ENCODE data around the gene PPIF.

Gene PPIF

GRCh38 chr10:79378383-79378646 is 31.0 kb downstream of the PPIF start:
- no peak overlapping the region for H3K4me3 ChIP-seq (ENCODE audit: low read length)
- H3K4me1 ChIP-seq (ENCODE audit: insufficient read depth, low read length): no peaks in the 10 kb centered on the region
- no peak overlapping the region for H3K9ac ChIP-seq (ENCODE audit: low read depth, low read length)
- WGBS: 94% methylated on average over 7 of the region's 7 CpGs
- H3K27me3 ChIP-seq (ENCODE audit: insufficient read depth, low read length): no peaks in the 10 kb centered on the region
- no peaks in the 10 kb centered on the region for H3K36me3 ChIP-seq (ENCODE audit: insufficient read depth, low read length)
- no peak overlapping the region for H3K27ac ChIP-seq (ENCODE audit: low read depth, low read length)
- H3K9me3 ChIP-seq (ENCODE audit: insufficient read depth, low read depth, low read length): no peaks in the 10 kb centered on the region

GRCh38 chr10:79378647-79379511 is 31.6 kb downstream of the PPIF start:
- H3K36me3 ChIP-seq (ENCODE audit: insufficient read depth, low read length): no peaks in the 10 kb centered on the region
- no peaks in the 10 kb centered on the region for H3K27me3 ChIP-seq (ENCODE audit: insufficient read depth, low read length)
- H3K27ac ChIP-seq (ENCODE audit: low read depth, low read length): no peak overlapping the region
- no peaks in the 10 kb centered on the region for H3K9me3 ChIP-seq (ENCODE audit: insufficient read depth, low read depth, low read length)
- H3K4me3 ChIP-seq (ENCODE audit: low read length): no peak overlapping the region
- no peaks in the 10 kb centered on the region for H3K4me1 ChIP-seq (ENCODE audit: insufficient read depth, low read length)
- H3K9ac ChIP-seq (ENCODE audit: low read depth, low read length): no peak overlapping the region
- 90% methylated on average over 22 of the region's 22 CpGs for WGBS

- 92% methylated on average over 9 of the region's 9 CpGs for WGBS
- no peak overlapping the region for H3K9ac ChIP-seq (ENCODE audit: low read depth, low read length)
- H3K36me3 ChIP-seq (ENCODE audit: insufficient read depth, low read length): no peaks in the 10 kb centered on the region
- H3K4me3 ChIP-seq (ENCODE audit: low read length): no peak overlapping the region
- no peaks in the 10 kb centered on the region for H3K9me3 ChIP-seq (ENCODE audit: insufficient read depth, low read depth, low read length)
- no peaks in the 10 kb centered on the region for H3K27me3 ChIP-seq (ENCODE audit: insufficient read depth, low read length)
- no peak overlapping the region for H3K27ac ChIP-seq (ENCODE audit: low read depth, low read length)
- no peaks in the 10 kb centered on the region for H3K4me1 ChIP-seq (ENCODE audit: insufficient read depth, low read length)
Observed at GRCh38 chr10:79379512-79380124, 32.3 kb downstream of the PPIF start.

GRCh38 chr10:79380125-79380945 is 33.1 kb downstream of the PPIF start:
- no peaks in the 10 kb centered on the region for H3K9me3 ChIP-seq (ENCODE audit: insufficient read depth, low read depth, low read length)
- H3K4me1 ChIP-seq (ENCODE audit: insufficient read depth, low read length): no peaks in the 10 kb centered on the region
- H3K9ac ChIP-seq (ENCODE audit: low read depth, low read length): no peak overlapping the region
- no peak overlapping the region for H3K27ac ChIP-seq (ENCODE audit: low read depth, low read length)
- H3K36me3 ChIP-seq (ENCODE audit: insufficient read depth, low read length): no peaks in the 10 kb centered on the region
- H3K27me3 ChIP-seq (ENCODE audit: insufficient read depth, low read length): no peaks in the 10 kb centered on the region
- no peak overlapping the region for H3K4me3 ChIP-seq (ENCODE audit: low read length)
- 88% methylated on average over 14 of the region's 14 CpGs for WGBS

- 87% methylated on average over 9 of the region's 9 CpGs for WGBS
Observed at GRCh38 chr10:79380946-79381721, 33.9 kb downstream of the PPIF start.

GRCh38 chr10:79381804-79382221 is 34.5 kb downstream of the PPIF start:
- no peak overlapping the region for H3K9ac ChIP-seq (ENCODE audit: low read depth, low read length)
- 47% methylated on average over 11 of the region's 11 CpGs for WGBS
- H3K4me1 ChIP-seq (ENCODE audit: insufficient read depth, low read length): no peaks in the 10 kb centered on the region
- no peaks in the 10 kb centered on the region for H3K9me3 ChIP-seq (ENCODE audit: insufficient read depth, low read depth, low read length)
- no peak overlapping the region for H3K27ac ChIP-seq (ENCODE audit: low read depth, low read length)
- no peaks in the 10 kb centered on the region for H3K27me3 ChIP-seq (ENCODE audit: insufficient read depth, low read length)
- no peak overlapping the region for H3K4me3 ChIP-seq (ENCODE audit: low read length)
- H3K36me3 ChIP-seq (ENCODE audit: insufficient read depth, low read length): no peaks in the 10 kb centered on the region

More at GRCh38 chr10:79380946-79381721, 33.9 kb downstream of the PPIF start:
- Histone ChIP-seq H3K9ac (ENCODE audit: low read depth, low read length) (no peak overlapping the region), H3K27me3 (ENCODE audit: insufficient read depth, low read length) (no peaks in the 10 kb centered on the region), H3K4me3 (ENCODE audit: low read length) (no peak overlapping the region), H3K9me3 (ENCODE audit: insufficient read depth, low read depth, low read length) (no peaks in the 10 kb centered on the region), H3K27ac (ENCODE audit: low read depth, low read length) (no peak overlapping the region), H3K36me3 (ENCODE audit: insufficient read depth, low read length) (no peaks in the 10 kb centered on the region), H3K4me1 (ENCODE audit: insufficient read depth, low read length) (no peaks in the 10 kb centered on the region)

- Histone ChIP-seq H3K9me3 (ENCODE audit: insufficient read depth, low read depth, low read length) (no peaks in the 10 kb centered on the region), H3K27me3 (ENCODE audit: insufficient read depth, low read length) (no peaks in the 10 kb centered on the region), H3K27ac (ENCODE audit: low read depth, low read length) (no peak overlapping the region), H3K36me3 (ENCODE audit: insufficient read depth, low read length) (no peaks in the 10 kb centered on the region), H3K4me1 (ENCODE audit: insufficient read depth, low read length) (no peaks in the 10 kb centered on the region), H3K9ac (ENCODE audit: low read depth, low read length) (no peak overlapping the region), H3K4me3 (ENCODE audit: low read length) (no peak overlapping the region)
- WGBS: 76% methylated on average over 18 of the region's 18 CpGs
Observed at GRCh38 chr10:79382491-79382941, 35.2 kb downstream of the PPIF start.

- no peak overlapping the region for H3K4me3 ChIP-seq (ENCODE audit: low read length)
- 93% methylated on average over 12 of the region's 12 CpGs for WGBS
- H3K36me3 ChIP-seq (ENCODE audit: insufficient read depth, low read length): no peaks in the 10 kb centered on the region
- no peaks in the 10 kb centered on the region for H3K4me1 ChIP-seq (ENCODE audit: insufficient read depth, low read length)
- H3K27me3 ChIP-seq (ENCODE audit: insufficient read depth, low read length): no peaks in the 10 kb centered on the region
- H3K9ac ChIP-seq (ENCODE audit: low read depth, low read length): no peak overlapping the region
- H3K27ac ChIP-seq (ENCODE audit: low read depth, low read length): no peak overlapping the region
- H3K9me3 ChIP-seq (ENCODE audit: insufficient read depth, low read depth, low read length): no peaks in the 10 kb centered on the region
Observed at GRCh38 chr10:79383974-79384606, 36.8 kb downstream of the PPIF start.

- Histone ChIP-seq H3K9ac (ENCODE audit: low read depth, low read length) (no peak overlapping the region), H3K9me3 (ENCODE audit: insufficient read depth, low read depth, low read length) (no peaks in the 10 kb centered on the region), H3K36me3 (ENCODE audit: insufficient read depth, low read length) (no peaks in the 10 kb centered on the region), H3K4me1 (ENCODE audit: insufficient read depth, low read length) (no peaks in the 10 kb centered on the region), H3K27me3 (ENCODE audit: insufficient read depth, low read length) (no peaks in the 10 kb centered on the region), H3K27ac (ENCODE audit: low read depth, low read length) (no peak overlapping the region), H3K4me3 (ENCODE audit: low read length) (no peak overlapping the region)
- WGBS: 87% methylated on average over 14 of the region's 14 CpGs
Observed at GRCh38 chr10:79384773-79385391, 37.6 kb downstream of the PPIF start.

GRCh38 chr10:79385392-79385795 is 38.1 kb downstream of the PPIF start:
- Histone ChIP-seq H3K27ac (ENCODE audit: low read depth, low read length) (no peak overlapping the region), H3K36me3 (ENCODE audit: insufficient read depth, low read length) (no peaks in the 10 kb centered on the region), H3K4me1 (ENCODE audit: insufficient read depth, low read length) (no peaks in the 10 kb centered on the region), H3K9me3 (ENCODE audit: insufficient read depth, low read depth, low read length) (no peaks in the 10 kb centered on the region), H3K27me3 (ENCODE audit: insufficient read depth, low read length) (no peaks in the 10 kb centered on the region), H3K9ac (ENCODE audit: low read depth, low read length) (no peak overlapping the region), H3K4me3 (ENCODE audit: low read length) (no peak overlapping the region)
- 89% methylated on average over 7 of the region's 9 CpGs for WGBS
